Measurements from ENCODE around the gene CFAP90.

Gene CFAP90

DNA sequence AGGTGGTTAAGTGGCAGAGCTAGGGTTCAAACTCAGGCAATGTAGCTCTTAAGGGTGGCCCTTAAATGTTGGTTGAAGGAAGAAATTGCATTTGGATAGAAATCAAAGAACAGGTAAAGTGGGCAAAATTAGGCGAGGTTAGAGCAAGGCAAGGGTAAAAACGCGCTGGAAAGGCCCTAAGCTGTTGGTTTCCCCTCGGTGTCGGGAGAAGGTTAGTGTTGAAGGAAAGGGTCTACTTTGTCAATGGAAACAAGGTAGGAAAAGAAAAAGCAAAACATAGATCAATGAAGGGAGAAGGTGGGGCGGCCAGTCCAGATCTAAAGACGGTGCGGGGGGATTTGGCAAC is 17.5 kb upstream of the CFAP90 start:
- no peak for DNase-seq (ENCODE audit: low read depth)

DNA sequence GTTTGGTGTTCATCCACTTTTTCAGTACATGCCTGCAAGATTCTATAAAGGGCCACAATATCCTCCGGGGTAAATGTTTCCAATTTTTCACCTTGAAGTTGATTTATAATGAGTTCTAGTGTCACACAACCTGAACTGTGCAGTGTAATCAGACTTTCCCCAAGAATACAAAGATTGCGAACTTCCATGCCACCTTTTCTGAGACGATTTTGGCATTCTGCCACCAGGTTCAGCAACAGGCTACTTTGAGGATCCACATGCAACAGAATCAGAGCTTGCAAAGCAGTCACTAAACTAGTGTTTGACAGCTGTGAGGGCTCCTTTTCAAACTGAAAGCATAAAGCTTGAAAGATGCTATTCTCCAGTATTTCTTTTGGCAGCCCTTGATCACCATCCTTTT is 16.3 kb upstream of the CFAP90 start:
- no peak for DNase-seq (ENCODE audit: low read depth)

DNA sequence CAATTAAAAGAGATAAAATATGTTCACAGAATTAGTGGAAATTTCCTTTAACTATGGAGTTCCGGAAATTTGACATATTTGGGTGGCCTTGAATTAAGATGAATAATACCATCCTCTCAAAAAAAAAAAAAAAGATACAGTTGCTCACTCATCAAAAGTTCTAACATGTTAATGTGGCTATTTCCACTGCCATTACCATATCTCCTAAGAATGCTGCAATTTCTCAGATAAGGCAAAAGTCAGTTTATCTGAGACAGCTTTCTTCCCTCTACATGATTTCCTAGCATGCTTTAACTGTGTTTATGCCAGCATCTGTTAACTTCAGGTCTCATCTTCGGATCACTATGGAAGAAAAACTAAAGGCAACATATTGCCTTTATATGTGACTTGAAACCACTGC is 15.3 kb upstream of the CFAP90 start:
- no peak for DNase-seq (ENCODE audit: low read depth)

DNA sequence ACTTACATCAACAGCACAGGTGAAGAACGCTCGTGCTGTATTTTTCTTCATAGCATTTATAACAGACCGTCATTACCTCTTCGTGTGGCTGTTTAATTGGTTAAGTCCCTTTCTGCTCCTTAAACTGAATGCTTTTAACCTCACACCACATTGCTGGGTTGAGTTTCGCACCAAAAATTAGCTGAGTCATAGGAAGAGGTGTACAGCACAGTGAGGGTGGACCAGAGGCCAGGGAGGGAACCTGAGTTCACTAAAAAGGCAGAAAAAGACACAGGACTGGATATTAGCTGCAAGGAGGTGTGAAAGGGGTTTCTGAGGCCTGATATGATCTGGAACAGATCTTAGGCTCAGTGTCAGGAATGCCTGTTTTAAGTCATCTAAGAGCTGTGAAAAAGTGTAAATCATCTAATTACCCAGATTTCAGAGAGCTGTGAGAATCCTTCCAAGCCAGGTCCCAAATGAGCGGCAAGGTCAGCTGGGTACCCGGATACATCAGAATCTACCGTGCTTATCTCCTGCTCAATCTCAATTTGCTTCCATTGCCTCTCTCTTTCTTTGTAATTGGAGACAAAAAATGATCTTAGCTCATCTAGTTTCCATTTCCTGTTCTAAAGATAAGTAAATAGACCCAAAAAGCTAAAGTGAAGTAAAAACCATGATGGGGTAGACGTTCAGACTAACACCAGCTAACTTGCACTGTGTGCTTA is 7.1 kb upstream of the CFAP90 start:
- no peak for DNase-seq (ENCODE audit: low read depth)

DNA sequence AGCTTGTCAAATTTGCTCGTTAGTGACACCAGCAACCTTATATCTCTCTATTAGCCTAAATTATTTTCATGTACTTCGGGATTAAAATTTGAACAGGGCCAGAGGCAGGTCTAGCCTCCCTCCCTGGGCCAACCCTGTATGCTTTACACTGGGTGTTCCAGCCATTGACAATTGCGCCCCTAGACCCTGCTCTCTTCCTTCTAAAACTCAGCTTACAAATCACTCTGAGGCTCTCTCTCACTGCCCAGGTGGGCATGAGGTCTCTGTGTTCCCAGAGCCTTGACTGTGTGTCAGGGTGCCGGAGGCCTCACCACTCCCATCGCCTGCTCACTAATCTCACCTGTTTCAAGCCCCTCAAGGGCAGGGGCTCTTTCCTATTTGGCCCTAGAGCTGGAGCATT is 6.4 kb upstream of the CFAP90 start:
- DNase-seq (ENCODE audit: low read depth), result no peak

DNA sequence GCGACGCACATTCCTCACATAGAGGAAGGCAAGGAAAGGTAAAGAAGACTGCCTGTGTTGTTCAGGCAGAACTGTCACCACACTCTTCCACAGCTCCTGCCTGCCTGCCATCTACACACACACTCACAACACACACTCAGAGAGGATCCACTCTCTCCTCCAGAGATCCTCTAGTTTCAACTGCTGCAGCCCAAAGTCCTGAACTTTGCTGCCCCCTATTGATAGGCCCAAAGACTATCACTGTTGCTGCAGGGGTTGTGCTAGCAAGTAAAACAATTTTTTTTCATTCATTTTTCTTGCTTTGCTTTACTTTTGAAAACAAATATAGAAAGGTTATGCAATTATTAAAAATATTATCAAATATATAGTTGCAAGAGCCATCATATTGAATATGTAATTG is 5.9 kb upstream of the CFAP90 start:
- peak; percentile 25 for DNase-seq (ENCODE audit: low read depth)

DNA sequence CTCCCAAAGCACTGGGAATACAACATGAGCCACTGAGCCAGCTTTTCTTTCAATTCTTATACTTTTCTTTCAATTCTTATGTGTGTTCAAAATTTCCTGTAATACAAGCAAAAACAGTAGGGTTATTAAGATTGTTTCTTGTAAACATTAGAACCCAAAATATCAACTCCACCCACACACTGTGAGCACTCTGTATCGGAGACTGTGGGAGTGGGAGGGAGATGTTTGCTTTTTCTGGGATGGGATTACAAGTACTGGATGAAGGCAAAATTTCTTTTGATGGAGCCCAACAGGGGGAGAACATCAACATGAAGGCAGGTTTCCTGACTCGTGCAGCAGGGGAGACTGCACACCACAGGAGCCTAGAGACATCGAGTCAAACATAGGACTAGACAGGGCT is 4.7 kb upstream of the CFAP90 start:
- DNase-seq (ENCODE audit: low read depth), result no peak

DNA sequence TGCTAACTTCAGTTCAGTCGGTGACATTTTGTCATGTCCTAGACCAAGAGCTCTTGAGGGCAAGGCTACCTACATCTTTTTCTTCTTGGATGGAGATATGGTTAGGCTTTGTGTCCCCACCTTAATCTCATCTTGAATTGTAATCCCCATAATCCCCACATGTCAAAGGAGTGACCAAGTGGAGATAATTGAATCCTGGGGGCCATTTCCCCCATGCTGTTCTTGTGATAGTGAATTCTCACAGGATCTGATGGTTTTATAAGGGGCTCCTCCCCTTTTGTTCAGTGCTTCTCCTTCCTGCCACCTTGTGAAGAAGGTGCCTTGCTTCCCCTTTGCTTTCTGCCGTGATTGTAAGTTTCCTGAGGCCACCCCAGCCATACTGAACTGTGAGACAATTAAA is 2.1 kb upstream of the CFAP90 start:
- DNase-seq (ENCODE audit: low read depth), result no peak

DNA sequence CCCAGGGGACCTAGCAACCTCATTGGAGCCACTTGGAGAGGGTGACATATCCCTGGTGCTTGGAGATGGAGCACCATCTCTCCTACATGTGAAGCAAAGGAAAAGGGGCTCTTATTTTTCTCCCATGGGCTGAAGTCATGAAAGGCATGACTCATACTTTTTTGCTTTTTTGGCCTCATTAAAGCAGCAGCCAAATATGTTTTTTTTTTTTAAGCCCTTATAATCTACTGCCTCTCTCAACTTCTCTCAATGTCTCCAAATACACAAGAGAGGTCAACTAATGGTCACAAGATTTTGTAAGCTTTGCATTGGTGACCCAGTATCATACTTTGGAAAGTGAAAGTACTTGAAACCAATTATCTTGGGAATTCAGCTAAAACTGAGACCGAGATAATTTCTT is 1.6 kb upstream of the CFAP90 start:
- DNase-seq (ENCODE audit: low read depth), result no peak

DNA sequence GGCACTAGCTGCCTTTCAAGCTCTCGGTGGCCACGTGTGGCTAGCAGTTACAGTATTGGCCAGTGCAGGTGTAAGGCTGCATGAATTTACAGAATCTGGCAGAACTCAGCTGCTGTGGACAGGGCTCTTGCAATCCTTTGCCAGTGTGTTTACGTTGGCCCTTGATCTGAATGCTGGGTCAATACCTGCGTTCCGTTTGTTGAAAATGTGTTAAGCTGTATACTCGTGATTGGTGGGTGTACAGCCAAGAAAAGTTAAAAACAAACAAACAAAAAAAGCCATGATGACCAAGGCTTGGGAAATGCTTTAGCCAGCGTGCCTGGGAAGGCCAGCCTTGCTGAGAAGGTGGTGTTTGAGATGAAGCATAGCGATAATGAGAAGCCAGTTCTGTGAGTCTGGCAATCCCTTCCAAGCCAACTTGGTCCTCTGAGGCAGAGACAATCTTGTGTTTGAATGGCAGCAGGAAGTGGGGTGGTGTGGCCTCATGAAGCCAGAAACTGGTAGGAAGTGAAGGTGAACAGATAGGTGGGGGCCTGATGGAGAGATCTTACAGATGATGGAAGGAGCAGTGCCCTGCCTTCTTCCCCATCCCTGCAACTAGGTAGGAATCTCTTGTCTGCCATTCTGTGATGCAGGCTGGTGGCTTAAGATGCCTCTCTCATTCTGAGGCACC is 820 bp upstream of the CFAP90 start:
- no peak for DNase-seq (ENCODE audit: low read depth)

DNA sequence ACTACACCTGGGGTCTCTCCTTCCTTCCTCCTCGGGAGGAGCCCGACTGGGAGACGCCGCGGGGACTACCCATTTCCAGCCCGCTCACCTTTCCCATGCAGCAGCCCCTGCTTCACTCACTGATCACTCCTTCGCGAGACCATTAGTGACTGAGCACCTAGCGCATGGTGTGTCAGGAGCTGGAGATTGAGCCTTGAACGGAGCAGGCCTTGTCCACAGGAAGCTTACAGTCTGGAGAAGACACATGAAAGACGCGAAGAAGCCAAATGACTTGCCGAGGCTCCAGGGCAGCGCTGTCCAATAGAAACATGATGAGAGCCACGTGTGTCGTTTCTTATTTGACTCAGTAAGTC is 283 bp upstream of the CFAP90 start:
- no peak for DNase-seq (ENCODE audit: low read depth)

DNA sequence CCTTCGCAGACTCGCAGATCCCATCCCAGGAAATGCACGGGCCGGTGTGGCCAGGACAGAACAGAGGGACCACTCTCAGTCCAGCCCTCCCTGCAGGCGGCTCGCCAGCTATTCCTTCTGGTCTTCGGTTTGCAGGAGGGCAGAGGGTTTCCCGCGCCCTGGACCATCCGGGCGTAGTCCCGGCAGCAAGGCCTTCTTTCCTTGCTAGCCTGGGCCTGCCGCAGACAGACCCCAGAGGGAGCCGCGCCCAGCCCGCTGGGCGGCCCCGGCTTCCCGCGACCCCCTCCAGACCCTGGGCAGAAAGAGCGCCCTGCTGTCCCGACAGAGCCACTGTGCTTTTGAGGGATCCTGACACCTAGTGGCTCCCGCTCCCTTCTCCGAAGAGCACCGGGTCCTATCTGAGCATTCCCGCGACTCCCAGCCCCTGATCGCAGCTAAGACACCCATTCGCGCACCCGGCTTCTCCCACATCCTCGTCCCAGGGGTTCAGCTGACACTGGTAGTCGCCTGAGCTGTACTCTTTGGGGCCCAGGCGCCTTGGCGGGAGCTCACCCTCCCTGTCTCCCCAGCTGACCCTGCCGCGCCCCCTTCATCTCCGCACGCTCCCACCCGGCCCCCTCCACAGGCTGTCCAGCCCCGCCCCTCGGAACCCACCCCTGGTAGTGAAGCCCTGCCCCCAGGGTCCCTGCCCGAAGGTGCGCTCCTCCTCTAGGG is 1.1 kb downstream of the CFAP90 start:
- no peak for DNase-seq (ENCODE audit: low read depth)

DNA sequence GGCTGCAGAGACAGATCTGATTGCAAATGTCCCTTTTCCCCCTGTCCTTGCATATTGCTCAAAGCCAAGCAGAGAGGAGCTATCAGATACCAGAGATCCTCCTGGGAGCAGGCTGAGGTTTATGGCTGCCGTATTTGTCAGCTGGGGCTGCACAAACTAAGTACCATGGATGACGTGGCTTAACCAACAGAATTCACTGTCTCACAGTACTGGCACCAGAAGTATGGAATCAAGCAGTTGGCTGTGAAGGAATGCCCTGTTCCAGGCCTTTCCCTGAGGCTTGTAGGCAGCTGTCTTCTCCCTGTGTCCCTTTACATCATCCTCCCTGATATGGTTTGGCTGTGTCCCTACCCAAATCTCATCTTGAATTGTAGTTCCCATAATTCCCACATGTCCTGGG is 2.6 kb downstream of the CFAP90 start:
- DNase-seq (ENCODE audit: low read depth), result peak; percentile 47

DNA sequence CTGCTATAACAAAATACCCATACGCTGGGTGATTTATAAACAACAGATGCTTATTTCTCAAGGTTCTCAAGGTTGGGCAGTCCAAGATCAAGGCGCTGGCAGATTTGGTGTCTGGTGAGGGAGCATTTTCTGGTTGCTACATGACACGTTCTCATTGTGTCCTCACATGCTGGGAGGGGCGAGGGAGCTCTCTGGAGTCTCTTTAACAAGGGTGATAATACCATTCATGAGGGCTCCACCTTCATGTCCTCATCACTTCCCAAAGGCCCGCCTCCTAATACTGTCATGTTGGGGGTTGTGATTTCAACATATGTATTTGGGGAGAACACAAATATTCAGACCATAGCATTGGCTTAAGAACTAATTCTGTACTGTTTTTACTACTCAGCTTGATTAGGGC is 4.6 kb downstream of the CFAP90 start:
- DNase-seq (ENCODE audit: low read depth), result no peak

DNA sequence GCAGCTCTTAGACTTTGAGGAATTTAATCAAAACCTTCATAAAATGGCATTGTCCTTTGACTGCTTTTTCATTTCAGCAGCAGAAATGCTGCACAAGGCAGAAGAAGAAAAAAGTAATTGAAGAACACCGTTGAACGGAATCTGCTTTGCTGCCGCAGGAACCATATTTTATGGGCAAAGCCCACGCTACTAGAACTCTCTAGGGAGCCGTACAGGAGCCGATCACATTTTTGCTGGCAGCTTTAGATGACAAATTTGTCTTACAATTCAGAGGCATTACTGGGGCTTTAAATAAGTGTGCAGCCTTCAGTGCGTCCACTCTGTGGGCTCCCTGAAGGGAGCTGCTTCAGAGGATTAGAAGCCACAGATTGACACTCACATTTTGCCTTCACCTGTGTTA is 5.4 kb downstream of the CFAP90 start:
- no peak for DNase-seq (ENCODE audit: low read depth)

DNA sequence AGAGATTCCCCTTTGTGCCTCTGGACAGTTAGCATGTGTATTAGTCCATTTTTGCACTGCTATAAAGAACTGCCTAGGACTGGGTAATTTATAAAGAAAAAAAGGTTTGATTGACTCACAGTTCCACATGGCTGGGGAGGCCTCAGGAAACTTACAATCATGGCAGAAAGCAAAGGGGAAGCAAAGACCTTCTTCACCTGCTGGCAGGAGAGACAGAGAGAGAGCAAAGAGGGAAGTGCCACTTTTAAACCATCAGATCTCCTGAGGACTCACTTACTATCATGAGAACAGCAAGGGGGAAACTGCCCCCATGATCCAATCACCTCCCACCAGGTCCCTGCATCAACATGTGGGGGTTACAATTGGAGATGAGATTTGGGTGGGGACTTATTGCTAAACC is 6.0 kb downstream of the CFAP90 start:
- no peak for DNase-seq (ENCODE audit: low read depth)

DNA sequence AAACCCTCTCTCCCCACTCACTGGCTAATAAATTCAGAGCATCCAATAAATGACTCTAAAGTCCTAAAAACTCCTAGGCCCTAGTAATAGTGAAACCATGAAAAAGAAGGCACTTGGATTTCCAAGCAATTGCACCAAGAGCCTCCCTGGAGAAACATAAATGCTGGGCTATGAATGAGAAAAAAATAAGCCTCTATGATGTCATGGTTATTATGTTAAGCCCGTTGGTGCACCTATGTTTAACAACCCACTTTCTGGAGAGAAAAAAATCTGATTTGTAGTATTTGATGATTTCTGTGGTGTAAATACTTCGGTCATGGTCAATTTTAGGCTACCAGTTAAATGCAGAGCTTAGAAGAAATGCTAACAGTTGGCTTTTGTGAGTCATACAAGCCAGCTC is 8.4 kb downstream of the CFAP90 start:
- no peak for DNase-seq (ENCODE audit: low read depth)

DNA sequence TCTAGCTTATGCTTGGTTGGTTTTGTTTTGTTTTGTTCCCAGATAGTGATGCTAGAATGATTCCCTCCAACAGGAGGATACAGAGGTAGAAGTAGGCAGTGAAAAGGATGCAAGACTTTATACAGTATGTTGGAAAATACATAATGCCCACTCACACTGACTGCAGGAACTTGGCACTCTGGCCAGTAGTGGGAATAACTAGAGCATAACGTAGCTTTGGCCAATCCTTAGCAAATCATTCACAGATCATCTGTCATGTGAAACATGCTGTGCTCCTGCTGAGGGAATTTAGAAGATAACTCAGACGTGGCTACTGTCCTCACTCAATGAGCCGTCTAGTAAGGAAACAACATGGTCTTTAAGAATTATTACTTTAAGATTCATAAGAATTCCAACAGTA is 13.5 kb downstream of the CFAP90 start:
- no peak for DNase-seq (ENCODE audit: low read depth)

DNA sequence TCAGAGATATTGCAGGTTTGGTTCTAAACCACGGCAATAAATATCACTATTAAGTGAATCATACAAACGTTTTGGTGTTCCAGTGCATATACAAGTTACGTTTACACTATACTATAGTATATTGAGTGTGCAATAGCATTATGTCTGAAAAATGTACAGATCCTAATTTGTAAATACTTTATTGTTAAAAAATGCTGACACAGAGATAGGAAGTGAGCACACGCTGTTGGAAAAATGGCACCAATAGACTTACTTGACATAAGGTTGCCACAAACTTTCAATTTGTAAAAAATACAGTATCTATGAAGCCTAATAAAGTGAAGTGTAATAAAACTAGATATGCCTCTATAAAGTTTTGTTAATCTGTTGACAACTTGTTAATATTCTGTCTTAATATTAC is 16.0 kb downstream of the CFAP90 start:
- no peak for DNase-seq (ENCODE audit: low read depth)

DNA sequence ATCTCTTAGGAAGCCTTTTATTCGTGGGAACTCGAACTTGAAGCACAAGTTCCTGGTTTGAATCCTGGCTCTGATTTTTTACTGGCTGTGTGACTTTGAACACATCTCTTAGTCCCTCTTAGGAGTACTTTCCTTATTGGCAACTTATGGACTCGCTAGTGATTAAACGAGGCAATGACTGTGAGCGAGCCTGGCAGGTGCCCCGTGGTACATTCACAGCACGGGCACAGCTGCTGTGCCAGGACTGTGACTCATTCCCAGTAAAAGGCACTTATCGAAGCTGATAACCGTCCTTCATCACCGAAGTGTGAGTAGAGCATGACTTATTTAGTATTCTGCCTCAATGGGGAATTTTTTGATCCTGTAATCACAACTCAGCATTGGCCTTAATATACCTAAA is 22.7 kb downstream of the CFAP90 start:
- no peak for DNase-seq (ENCODE audit: low read depth)

DNA sequence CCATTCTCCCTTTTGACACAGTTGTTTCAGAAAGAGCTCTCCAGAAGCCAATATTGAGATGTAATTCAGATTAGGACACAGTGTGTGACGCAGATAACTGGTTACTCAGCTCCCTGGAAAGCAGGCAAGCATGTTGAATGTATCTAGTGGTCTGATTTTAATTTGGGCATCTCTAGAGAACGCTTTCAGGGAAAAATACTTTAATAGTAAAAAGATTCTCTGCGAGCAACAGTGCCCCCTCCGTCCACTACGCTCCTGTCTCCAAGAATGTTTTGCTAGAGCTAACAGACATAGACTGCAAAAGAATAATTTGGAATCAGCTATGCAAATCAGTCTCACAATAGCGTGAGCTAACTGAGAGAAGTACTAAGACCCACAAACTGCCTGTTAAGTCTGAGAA is 23.3 kb downstream of the CFAP90 start:
- peak; percentile 74 for DNase-seq (ENCODE audit: low read depth)

DNA sequence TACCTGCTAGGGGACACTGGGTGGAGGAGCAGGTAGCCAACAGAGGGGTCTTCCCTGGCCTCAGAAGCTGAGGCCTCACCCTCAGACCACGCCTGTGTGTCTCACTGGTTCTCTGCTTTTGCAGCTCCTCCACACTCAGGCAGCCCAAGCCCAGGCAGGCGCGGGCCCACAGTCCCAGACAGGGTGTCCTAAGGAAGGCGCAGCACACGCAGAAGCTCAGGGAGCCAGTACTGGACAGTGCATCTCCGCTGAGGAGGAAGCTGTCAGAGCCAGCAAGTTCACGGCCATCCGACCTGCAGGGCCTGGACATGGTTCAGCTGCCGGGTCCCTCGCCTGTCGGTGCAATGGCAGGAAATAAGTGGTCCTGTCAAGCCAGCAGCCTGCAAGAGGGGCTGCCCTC is 25.3 kb downstream of the CFAP90 start:
- DNase-seq (ENCODE audit: low read depth), result no peak

DNA sequence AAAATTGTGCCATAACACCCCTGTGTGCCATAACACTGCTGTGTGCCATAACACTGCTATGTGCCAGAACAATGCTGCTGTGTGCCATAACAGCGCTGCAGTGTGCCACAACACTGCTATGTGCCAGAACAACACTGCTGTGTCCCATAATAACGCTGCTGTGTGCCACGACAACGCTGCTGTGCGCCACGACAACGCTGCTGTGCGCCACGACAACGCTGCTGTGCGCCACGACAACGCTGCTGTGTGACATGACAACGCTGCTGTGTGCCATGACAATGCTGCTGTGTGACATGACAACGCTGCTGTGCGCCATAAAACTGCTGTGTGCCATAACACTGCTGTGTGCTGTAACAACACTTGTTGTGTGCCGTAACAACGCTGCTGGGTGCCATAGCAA is 25.9 kb downstream of the CFAP90 start:
- DNase-seq (ENCODE audit: low read depth), result no peak

DNA sequence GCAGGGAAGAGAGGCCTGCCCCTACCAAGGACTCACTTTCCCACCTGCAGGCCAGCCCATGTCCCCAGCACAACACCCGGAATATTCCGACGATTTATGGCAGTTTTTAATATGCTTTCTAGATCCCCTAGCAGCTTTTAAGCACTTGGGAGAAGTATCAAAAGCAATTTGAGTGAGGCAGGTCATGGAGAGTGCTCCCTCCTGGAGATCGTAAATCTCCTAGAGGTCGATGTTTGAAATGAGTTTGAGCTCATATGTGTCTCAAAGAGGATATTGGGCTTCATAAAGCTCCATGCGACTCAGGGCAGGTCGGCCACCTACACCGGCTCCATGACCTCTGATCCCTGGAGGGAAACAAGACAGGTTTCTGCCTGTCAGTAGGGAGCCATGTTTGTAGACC is 27.3 kb downstream of the CFAP90 start:
- no peak for DNase-seq (ENCODE audit: low read depth)

Data from fibroblast of gingiva (primary cell).